Glutamatergic neuron (in vitro differentiated cells): ENCODE measurements around the gene SLC29A1. TPM values are rescaled to one million over a fixed set of nuclear protein-coding genes. Genes with fewer than 3 reads are reported as not detected.
A peak's percentile ranks its signal among the peaks of the same experiment; 100 is the strongest.

Experiments
- DNase-seq: peaks from one replicate; pipeline ENCODE4 v3.0.0; 2022
- H3K27ac Mint-ChIP-seq: one replicate; pipeline ENCODE4 v1.8.0; 2020; ENCODE audit warnings: mild to moderate bottlenecking, mixed read lengths, inconsistent platforms; ENCODE audit not compliant: unreplicated experiment
- H3K27me3 Mint-ChIP-seq: one replicate; pipeline ENCODE4 v1.8.0; 2020; ENCODE audit warnings: mild to moderate bottlenecking, moderate library complexity, mixed read lengths, inconsistent platforms; ENCODE audit not compliant: unreplicated experiment
- H3K36me3 Mint-ChIP-seq: one replicate; pipeline ENCODE4 v1.8.0; 2020; ENCODE audit warnings: mild to moderate bottlenecking, mixed read lengths, inconsistent platforms; ENCODE audit not compliant: unreplicated experiment
- H3K4me1 Mint-ChIP-seq: one replicate; pipeline ENCODE4 v1.8.0; 2020; ENCODE audit warnings: mild to moderate bottlenecking, low read depth, mixed read lengths, inconsistent platforms; ENCODE audit not compliant: unreplicated experiment
- H3K4me3 Mint-ChIP-seq: one replicate; pipeline ENCODE4 v1.8.0; 2020; ENCODE audit warnings: mild to moderate bottlenecking, mixed read lengths, inconsistent platforms; ENCODE audit not compliant: unreplicated experiment
- H3K9me3 Mint-ChIP-seq: one replicate; pipeline ENCODE4 v1.8.0; 2020; ENCODE audit warnings: mild to moderate bottlenecking, moderate library complexity, mixed read lengths, inconsistent platforms; ENCODE audit not compliant: unreplicated experiment
- CTCF ChIP-seq: fragments of 200-600 bp; sonication (generic); IDR thresholded peaks from one replicate; pipeline ENCODE4 v1.5.0; 2021; ENCODE audit not compliant: partially characterized antibody, unreplicated experiment
- total RNA-seq: library from RNA; stranded (reverse); fragmentation: NEBNext Ultra II Directional; extraction: Animal tissue kit (Norgen Biotek cat#: 25700); gene quantifications from one replicate; pipeline ENCODE4 v1.2.1, GENCODE V29; 2021; ENCODE audit not compliant: unreplicated experiment

The SLC29A1 gene
- total RNA-seq, 1 donor from 2014 or later = 20.0 TPM

DNA sequence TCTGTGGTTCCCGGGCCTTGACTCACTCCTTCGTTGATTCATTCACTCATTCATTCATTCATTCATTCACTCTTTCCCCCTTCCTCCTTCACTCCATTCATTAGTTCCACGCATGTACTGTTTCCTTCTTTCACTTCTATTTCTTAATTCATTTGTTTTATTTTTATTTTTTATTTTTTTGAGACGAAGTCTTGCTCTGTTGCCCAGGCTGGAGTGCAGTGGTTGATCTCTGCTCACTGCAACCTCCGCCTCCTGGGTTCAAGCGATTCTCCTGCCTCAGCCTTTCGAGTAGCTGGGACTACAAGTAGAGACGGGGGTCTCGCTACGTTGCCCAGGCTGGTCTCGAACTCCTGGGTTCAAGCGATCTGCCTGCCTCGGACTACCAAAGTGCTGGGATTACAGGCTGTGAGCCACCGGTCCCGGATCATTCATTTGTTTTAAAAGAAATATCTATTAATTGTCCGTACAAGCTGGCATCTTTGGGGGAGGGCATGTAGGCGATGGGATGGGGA is 42.4 kb downstream of the SLC29A1 start:
- TF ChIP-seq CTCF = no peak
- peaks cover 16% of the 10 kb centered on the region for H3K9me3 Mint-ChIP-seq
- no peak for DNase-seq
- H3K27me3 Mint-ChIP-seq = peaks cover 16% of the 10 kb centered on the region
- H3K4me3 Mint-ChIP-seq = peak overlapping the region; percentile 93
- peak overlapping the region; percentile 70 for H3K27ac Mint-ChIP-seq
- peaks cover 5% of the 10 kb centered on the region for H3K36me3 Mint-ChIP-seq
- H3K4me1 Mint-ChIP-seq = peaks cover 39% of the 10 kb centered on the region

- peak overlapping the region; percentile 71 for H3K4me3 Mint-ChIP-seq
- no peak for TF ChIP-seq CTCF
- H3K27ac Mint-ChIP-seq = no peak overlapping the region
- no peaks in the 10 kb centered on the region for H3K36me3 Mint-ChIP-seq
- no peak for DNase-seq
- H3K4me1 Mint-ChIP-seq = peaks cover 39% of the 10 kb centered on the region
- peaks cover 14% of the 10 kb centered on the region for H3K27me3 Mint-ChIP-seq
- peaks cover 15% of the 10 kb centered on the region for H3K9me3 Mint-ChIP-seq
These were observed 43.0 kb downstream of the SLC29A1 start for GRCh38 chr6:44266347-44266746.

GRCh38 chr6:44267252-44267651 is 43.9 kb downstream of the SLC29A1 start:
- Mint-ChIP-seq H3K36me3 (no peaks in the 10 kb centered on the region), H3K4me1 (peaks cover 43% of the 10 kb centered on the region), H3K4me3 (no peak overlapping the region)

DNA sequence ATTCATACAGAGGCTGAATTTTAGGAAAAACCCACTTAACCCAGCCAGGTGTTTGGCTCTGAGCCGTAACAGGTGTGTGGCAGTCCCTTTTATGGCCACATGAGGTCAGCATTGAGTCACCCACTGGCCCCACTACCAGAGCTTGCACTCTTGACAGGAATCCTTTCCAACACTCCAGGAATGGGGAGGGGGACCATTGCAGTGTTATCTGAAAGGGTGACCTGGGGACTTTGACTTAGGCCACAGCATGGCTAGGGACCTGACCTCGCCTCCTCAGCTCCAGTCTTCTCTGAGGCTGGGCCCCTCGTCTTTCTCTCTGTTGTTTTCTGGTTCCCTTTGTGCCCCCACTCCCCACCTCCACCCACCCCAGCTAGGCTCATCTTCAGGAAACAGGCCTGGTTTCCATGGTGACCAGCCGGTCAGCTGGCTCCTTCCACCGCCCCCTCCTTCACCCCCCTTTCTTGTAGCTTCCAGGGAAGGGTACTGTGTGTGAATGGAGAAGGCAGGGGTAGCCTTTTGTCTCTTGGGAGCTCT is 44.8 kb downstream of the SLC29A1 start:
- H3K27ac Mint-ChIP-seq = peak overlapping the region; percentile 33
- TF ChIP-seq CTCF = peak; percentile 97
- no peaks in the 10 kb centered on the region for H3K36me3 Mint-ChIP-seq
- H3K27me3 Mint-ChIP-seq = peaks cover 23% of the 10 kb centered on the region
- peak; percentile 72 for DNase-seq
- peak overlapping the region; percentile 61 for H3K4me3 Mint-ChIP-seq
- H3K9me3 Mint-ChIP-seq = peaks cover 18% of the 10 kb centered on the region
- peaks cover 45% of the 10 kb centered on the region for H3K4me1 Mint-ChIP-seq

More at GRCh38 chr6:44267252-44267651, 43.9 kb downstream of the SLC29A1 start:
- peaks cover 17% of the 10 kb centered on the region for H3K9me3 Mint-ChIP-seq
- TF ChIP-seq CTCF = no peak
- H3K27me3 Mint-ChIP-seq = peaks cover 18% of the 10 kb centered on the region
- H3K27ac Mint-ChIP-seq = no peak overlapping the region
- DNase-seq = no peak

DNA sequence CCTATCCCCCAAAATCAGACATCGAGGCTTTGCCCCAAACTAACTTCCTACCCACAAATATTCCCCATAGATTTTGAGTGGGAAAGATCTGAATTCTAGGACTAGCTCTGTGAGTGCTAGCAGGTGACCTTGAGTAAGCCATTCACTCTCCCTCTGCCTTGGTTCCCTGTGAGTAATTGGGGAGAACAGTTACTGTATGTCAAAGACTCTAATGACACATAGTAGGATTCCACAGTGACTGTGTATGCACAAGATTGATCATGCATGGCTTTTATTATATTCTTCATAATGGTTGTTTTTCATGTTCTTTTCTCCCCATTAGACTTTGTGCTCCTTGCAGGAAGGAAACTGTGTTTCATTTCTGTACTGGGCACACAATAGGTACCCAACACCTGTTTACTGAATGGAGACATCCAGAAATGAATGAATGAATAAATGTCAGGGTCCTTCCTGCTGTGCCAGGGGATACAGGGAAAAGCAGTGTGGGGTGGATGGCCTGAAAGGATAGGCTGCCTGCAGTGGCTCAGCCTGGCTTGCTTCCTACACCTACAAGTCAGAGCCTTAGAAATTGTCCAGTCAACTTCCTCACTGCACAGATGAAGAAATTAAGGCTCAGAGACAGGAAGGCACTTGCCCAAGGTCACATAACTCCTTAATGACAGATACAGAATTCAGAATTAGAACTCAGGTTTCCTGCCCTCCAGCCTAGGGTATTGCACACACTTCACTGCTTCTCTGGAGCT is 46.0 kb downstream of the SLC29A1 start:
- no peak for DNase-seq
- peak overlapping the region; percentile 88 for H3K4me3 Mint-ChIP-seq
- H3K27me3 Mint-ChIP-seq = peaks cover 20% of the 10 kb centered on the region
- no peaks in the 10 kb centered on the region for H3K36me3 Mint-ChIP-seq
- H3K9me3 Mint-ChIP-seq = peaks cover 21% of the 10 kb centered on the region
- H3K4me1 Mint-ChIP-seq = peaks cover 41% of the 10 kb centered on the region
- H3K27ac Mint-ChIP-seq = peak overlapping the region; percentile 84
- no peak for TF ChIP-seq CTCF
